GM10266 (cell line): Measurements from ENCODE around the gene FYB2.

Experiments
- DNase-seq: peaks from one replicate; pipeline ENCODE4 v3.0.0; 2012; ENCODE audit errors: extremely low spot score
- TF ChIP-seq, protein P1 (sequence below): IDR thresholded peaks from 2 replicates; pipeline ENCODE4 v1.5.1; 2012; ENCODE audit warnings: mild to moderate bottlenecking, low read depth; ENCODE audit not compliant: control insufficient read depth, insufficient read depth; ENCODE audit errors: missing control alignments

The FYB2 gene

DNA sequence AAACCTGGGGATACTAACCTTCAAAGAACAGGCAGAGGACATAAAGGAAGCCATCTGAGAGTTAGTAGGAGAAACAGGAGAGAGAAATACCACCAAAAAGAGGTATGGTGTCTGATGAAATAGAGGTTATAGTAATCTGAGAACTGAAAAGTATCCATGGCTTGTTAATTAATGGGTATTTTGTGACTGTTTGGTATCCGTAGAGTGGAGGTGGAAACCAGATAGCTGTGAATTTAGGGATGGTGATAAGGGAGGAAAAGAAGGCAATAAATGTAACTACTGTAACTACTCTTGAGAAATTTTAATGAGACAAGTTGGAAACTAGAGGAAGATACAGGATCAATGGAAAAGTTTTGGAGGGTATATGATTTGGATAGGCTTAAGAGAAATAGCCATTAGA is 146.6 kb downstream of the FYB2 start:
- no peak for DNase-seq
- TF ChIP-seq, protein P1, sequence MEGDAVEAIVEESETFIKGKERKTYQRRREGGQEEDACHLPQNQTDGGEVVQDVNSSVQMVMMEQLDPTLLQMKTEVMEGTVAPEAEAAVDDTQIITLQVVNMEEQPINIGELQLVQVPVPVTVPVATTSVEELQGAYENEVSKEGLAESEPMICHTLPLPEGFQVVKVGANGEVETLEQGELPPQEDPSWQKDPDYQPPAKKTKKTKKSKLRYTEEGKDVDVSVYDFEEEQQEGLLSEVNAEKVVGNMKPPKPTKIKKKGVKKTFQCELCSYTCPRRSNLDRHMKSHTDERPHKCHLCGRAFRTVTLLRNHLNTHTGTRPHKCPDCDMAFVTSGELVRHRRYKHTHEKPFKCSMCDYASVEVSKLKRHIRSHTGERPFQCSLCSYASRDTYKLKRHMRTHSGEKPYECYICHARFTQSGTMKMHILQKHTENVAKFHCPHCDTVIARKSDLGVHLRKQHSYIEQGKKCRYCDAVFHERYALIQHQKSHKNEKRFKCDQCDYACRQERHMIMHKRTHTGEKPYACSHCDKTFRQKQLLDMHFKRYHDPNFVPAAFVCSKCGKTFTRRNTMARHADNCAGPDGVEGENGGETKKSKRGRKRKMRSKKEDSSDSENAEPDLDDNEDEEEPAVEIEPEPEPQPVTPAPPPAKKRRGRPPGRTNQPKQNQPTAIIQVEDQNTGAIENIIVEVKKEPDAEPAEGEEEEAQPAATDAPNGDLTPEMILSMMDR: no peak

GRCh38 chr1:56671542-56671941 is 147.7 kb downstream of the FYB2 start:
- no peak for DNase-seq
- TF ChIP-seq, protein P1: no peak

DNA sequence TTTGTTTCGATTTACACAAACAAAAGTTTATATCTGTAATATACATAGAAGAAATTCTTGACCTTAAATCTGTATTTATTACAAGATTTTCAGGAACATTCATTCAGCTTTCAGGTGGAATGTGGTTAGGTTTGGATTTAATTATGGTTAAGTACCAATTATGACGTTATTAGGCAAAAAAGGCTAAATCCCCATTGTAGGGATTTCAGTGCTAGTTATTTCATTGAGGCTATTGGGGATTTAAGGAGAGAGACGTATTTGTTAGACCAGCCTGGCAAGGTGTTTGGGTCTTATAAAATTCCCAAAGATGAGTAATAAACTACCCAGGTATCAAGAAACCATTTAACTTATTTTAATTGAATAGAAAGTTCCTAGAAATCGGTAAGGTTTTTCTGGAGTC is 148.1 kb downstream of the FYB2 start:
- TF ChIP-seq, protein P1: no peak

GRCh38 chr1:56670350-56670749 is 148.9 kb downstream of the FYB2 start:
- TF ChIP-seq, protein P1: no peak
- no peak for DNase-seq

More for the DNA sequence above, 148.1 kb downstream of the FYB2 start:
- no peak for DNase-seq
